ENCODE results near the gene CSRNP3.
"Not testable (repeated sequence)": the region's sequence is repeated elsewhere in the genome, so short reads cannot be mapped to it uniquely, and the experiment has no call there.

The CSRNP3 gene

GRCh38 chr2:165558832-165559231 is 89.3 kb downstream of the CSRNP3 start:
- no peak for DNase-seq

GRCh38 chr2:165560377-165560988 is 91.0 kb downstream of the CSRNP3 start:
- no peak for DNase-seq

GRCh38 chr2:165561516-165561915 is 92.0 kb downstream of the CSRNP3 start:
- DNase-seq = no peak

- DNase-seq = no peak
Measured at GRCh38 chr2:165562233-165562632, 92.7 kb downstream of the CSRNP3 start.

GRCh38 chr2:165563468-165564225 is 94.1 kb downstream of the CSRNP3 start:
- DNase-seq = no peak

GRCh38 chr2:165566008-165566407 is 96.5 kb downstream of the CSRNP3 start:
- no peak for DNase-seq

- DNase-seq = no peak
Measured at GRCh38 chr2:165567273-165567672, 97.8 kb downstream of the CSRNP3 start.

GRCh38 chr2:165568361-165568760 is 98.9 kb downstream of the CSRNP3 start:
- no peak for DNase-seq

GRCh38 chr2:165571477-165571876 is 102.0 kb downstream of the CSRNP3 start:
- no peak for DNase-seq

GRCh38 chr2:165572151-165572550 is 102.7 kb downstream of the CSRNP3 start:
- no peak for DNase-seq

- DNase-seq = peak; percentile 17
Measured at GRCh38 chr2:165573534-165574461, 104.3 kb downstream of the CSRNP3 start.

GRCh38 chr2:165575044-165575615 is 105.6 kb downstream of the CSRNP3 start:
- DNase-seq = no peak

GRCh38 chr2:165576409-165577154 is 107.1 kb downstream of the CSRNP3 start:
- no peak for DNase-seq

GRCh38 chr2:165582409-165582808 is 112.9 kb downstream of the CSRNP3 start:
- no peak for DNase-seq

GRCh38 chr2:165582863-165583506 is 113.5 kb downstream of the CSRNP3 start:
- no peak for DNase-seq

GRCh38 chr2:165584126-165584654 is 114.7 kb downstream of the CSRNP3 start:
- no peak for DNase-seq

GRCh38 chr2:165586019-165586418 is 116.5 kb downstream of the CSRNP3 start:
- DNase-seq = no peak

GRCh38 chr2:165587335-165587938 is 117.9 kb downstream of the CSRNP3 start:
- no peak for DNase-seq

GRCh38 chr2:165590999-165591398 is 121.5 kb downstream of the CSRNP3 start:
- DNase-seq = not testable (repeated sequence)

- DNase-seq = peak; percentile 21
Measured at GRCh38 chr2:165593081-165593480, 123.6 kb downstream of the CSRNP3 start.

Data from fibroblast of skin of scalp (primary cell).